ENCODE measurements around the gene LDLRAD4. TPM values are rescaled to one million over a fixed set of nuclear protein-coding genes. Genes with fewer than 3 reads are reported as not detected.

LDLRAD4 gene
- total RNA-seq, 1 donor from 2014 or later = 30.5 TPM

DNA sequence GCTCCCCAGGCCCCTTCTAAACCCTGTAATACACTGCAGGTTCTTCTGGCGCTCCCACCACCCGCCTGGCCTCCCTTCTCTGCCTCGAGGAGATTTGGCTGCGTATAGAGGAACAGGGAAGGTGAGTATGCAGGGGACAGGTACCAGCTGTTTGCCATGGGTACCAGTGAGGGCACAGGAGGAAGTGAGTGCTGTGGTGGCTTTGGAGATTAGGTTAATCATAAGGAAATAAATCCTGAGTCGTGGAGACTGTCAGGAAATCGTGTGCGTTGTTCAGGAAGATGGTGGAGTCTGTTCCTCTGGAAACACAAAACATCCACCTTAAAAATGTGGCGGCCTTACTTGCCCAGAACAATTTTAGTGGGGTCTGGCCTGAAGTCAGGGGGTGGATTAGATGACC lies 277.4 kb downstream of the LDLRAD4 start:
- intact Hi-C loops (cut with micrococcal nuclease) = no loop called here
- no peak for DNase-seq (ENCODE audit: low spot score)
- no peak overlapping the region for H3K4me3 Mint-ChIP-seq (ENCODE audit: low read depth)

DNA sequence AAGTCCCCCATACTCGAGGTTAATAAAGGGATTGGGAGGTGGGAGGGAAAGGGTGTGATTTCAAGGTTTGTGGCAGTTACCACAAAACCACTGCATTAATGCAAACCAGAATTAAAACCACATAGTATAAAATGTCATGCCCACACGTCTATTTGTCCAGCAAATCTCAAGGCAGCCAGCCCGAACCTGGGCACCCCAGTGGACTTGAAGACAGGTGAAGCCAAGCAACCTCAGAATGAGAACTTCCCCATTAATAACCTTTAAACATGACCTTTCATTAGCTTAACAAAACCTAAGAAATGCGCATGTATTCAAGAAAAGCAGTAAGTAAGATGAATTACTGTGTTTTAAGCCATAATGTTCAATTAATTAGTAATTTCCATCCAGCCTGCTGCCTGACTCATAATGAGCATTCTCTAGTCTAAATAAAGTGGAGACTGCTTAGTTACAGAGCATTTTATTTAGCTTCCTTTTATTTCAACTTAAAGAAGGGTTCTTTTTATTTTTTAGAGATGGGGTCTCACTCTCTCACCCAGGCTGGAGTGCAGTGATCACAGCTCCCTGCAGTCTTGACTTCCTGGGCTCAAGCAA lies 278.2 kb downstream of the LDLRAD4 start:
- no peaks in the 10 kb centered on the region for H3K27me3 Mint-ChIP-seq (ENCODE audit: low read depth)

More for the DNA sequence above, 277.4 kb downstream of the LDLRAD4 start:
- Mint-ChIP-seq H3K9me3 (peaks cover 11% of the 10 kb centered on the region), H3K27me3 (ENCODE audit: low read depth) (no peaks in the 10 kb centered on the region), H3K27ac (no peak overlapping the region), H3K36me3 (ENCODE audit: low read depth) (peaks cover 54% of the 10 kb centered on the region), H3K4me1 (ENCODE audit: low read depth) (peaks cover 3% of the 10 kb centered on the region)

DNA sequence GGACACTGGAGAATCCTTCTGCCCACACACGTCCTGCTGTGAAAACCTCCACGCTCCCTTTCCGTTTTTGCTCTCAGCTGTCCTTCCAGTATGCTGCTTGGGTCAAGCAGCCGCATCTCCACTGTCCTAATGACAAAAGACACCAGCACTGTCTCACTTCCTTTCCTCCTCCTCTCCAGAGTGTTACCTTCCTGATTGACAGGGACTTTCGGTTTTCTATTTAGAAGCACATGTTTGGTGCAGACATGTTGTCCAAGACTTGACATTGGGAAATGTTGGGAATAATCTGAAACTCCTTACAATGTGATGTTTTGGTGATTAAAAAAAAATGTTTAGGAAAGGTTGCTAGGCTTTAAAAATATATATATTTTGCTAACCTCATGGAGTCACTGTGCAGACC lies 281.2 kb downstream of the LDLRAD4 start:
- Mint-ChIP-seq H3K4me1 (ENCODE audit: low read depth) (peaks cover 16% of the 10 kb centered on the region), H3K27ac (no peak overlapping the region), H3K9me3 (peaks cover 11% of the 10 kb centered on the region), H3K27me3 (ENCODE audit: low read depth) (no peaks in the 10 kb centered on the region), H3K4me3 (ENCODE audit: low read depth) (no peak overlapping the region), H3K36me3 (ENCODE audit: low read depth) (peaks cover 41% of the 10 kb centered on the region)
- no peak for DNase-seq (ENCODE audit: low spot score)
- intact Hi-C loops (cut with micrococcal nuclease) = loop anchor here (5.0 kb wide), 1 partner anchor 283 kb away; the partner anchor contains the start of gene LDLRAD4

More for the DNA sequence above, 278.2 kb downstream of the LDLRAD4 start:
- Mint-ChIP-seq H3K36me3 (ENCODE audit: low read depth) (peaks cover 51% of the 10 kb centered on the region), H3K9me3 (peaks cover 11% of the 10 kb centered on the region), H3K4me3 (ENCODE audit: low read depth) (no peak overlapping the region), H3K27ac (no peak overlapping the region), H3K4me1 (ENCODE audit: low read depth) (peaks cover 8% of the 10 kb centered on the region)
- no peak for DNase-seq (ENCODE audit: low spot score)
- intact Hi-C loops (cut with micrococcal nuclease) = no loop called here

DNA sequence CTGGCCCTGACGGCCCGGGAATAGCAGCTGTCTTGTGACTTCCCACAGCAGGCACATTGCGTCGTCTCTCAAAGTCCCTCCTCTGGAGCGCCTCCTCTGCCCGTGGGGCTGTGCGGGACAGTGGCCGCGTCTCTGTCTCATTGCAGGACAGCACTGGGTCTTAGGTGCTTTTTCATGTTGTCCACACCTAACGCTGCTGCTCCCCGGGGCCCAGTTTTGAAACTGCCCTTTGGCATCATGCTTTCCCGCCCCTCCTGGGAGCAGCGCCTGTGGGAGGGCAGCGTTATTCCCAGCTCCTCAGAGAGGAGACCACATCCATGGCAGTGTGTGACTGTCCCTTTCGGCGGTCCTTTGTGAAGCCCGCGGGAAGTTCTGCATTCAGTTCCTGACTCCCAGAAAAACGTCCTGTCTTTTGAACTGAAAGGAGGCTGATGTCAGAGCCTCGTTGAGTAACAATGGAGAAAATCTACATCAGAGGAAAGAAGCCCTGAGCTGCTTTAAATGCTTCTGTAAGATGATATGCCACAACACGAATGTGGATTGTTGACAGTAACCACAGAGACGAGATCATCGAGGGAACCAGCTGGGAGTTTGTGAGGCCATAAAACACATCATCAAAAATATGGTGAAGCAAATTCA lies 281.8 kb downstream of the LDLRAD4 start:
- Mint-ChIP-seq H3K9me3 (peaks cover 11% of the 10 kb centered on the region), H3K36me3 (ENCODE audit: low read depth) (peaks cover 40% of the 10 kb centered on the region), H3K4me3 (ENCODE audit: low read depth) (no peak overlapping the region), H3K4me1 (ENCODE audit: low read depth) (peaks cover 16% of the 10 kb centered on the region), H3K27ac (no peak overlapping the region), H3K27me3 (ENCODE audit: low read depth) (no peaks in the 10 kb centered on the region)
- no peak for DNase-seq (ENCODE audit: low spot score)
- intact Hi-C loops (cut with micrococcal nuclease) = loop anchor here (5.0 kb wide), 1 partner anchor 283 kb away; the partner anchor contains the start of gene LDLRAD4

DNA sequence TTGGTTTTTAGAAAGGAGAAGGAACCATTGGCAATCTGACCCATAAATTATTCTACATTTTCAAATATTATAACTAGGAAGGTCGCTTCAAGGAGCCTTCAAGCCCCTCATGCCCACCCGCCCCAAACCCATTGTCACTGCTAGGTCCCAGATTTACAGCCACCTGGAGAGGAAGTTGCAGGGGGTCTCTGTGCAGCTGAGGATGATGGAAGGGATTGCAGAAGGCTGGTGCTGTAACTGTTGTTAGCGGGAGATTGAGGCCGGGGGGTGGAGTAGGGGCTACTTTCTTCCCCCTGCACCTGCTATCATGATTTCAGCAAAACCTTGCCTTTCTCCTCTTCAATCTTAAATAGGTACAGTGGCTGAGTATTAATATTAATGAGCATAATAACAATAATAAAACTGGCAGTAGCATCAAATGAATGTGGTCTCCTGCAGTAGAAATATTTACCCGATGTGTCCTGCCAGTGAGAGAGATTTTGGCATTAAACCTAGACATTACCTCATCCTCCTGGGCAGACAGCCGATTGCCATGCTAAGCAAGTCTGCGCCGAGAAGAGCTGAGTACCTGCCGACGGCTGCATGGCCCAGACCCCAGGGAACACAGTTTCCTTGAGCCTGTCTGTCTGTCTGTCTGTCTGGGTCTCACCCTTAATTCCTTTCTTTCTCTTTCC lies 282.4 kb downstream of the LDLRAD4 start:
- DNase-seq (ENCODE audit: low spot score) = no peak
- intact Hi-C loops (cut with micrococcal nuclease) = loop anchor here (5.0 kb wide), 1 partner anchor 284 kb away; the partner anchor contains the start of gene LDLRAD4
- Mint-ChIP-seq H3K27me3 (ENCODE audit: low read depth) (no peaks in the 10 kb centered on the region), H3K4me1 (ENCODE audit: low read depth) (peaks cover 16% of the 10 kb centered on the region), H3K27ac (no peak overlapping the region), H3K4me3 (ENCODE audit: low read depth) (no peak overlapping the region), H3K36me3 (ENCODE audit: low read depth) (peaks cover 34% of the 10 kb centered on the region), H3K9me3 (peaks cover 11% of the 10 kb centered on the region)

DNA sequence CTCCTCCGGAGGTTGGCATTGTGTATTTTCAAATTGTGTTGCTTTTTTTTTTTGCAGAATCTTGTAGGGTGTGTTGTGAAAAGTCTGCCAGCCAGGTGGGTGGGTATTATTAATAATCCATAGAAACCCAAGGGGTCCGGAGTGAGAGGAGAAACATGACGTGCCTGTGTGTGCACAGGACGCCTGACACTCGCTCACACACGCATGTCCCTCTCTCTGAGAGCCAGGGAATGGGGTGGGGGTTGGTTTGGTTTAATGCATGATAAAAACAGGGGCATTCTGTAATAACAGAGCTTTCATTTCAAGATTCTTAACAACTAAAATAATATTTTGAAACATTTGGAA lies 283.0 kb downstream of the LDLRAD4 start:
- Mint-ChIP-seq H3K27me3 (ENCODE audit: low read depth) (no peaks in the 10 kb centered on the region), H3K4me1 (ENCODE audit: low read depth) (peaks cover 18% of the 10 kb centered on the region), H3K36me3 (ENCODE audit: low read depth) (peaks cover 30% of the 10 kb centered on the region), H3K9me3 (peaks cover 11% of the 10 kb centered on the region), H3K27ac (no peak overlapping the region), H3K4me3 (ENCODE audit: low read depth) (no peak overlapping the region)
- intact Hi-C loops (cut with micrococcal nuclease) = loop anchor here (5.0 kb wide), 1 partner anchor 284 kb away; the partner anchor contains the start of gene LDLRAD4
- DNase-seq (ENCODE audit: low spot score) = no peak

DNA sequence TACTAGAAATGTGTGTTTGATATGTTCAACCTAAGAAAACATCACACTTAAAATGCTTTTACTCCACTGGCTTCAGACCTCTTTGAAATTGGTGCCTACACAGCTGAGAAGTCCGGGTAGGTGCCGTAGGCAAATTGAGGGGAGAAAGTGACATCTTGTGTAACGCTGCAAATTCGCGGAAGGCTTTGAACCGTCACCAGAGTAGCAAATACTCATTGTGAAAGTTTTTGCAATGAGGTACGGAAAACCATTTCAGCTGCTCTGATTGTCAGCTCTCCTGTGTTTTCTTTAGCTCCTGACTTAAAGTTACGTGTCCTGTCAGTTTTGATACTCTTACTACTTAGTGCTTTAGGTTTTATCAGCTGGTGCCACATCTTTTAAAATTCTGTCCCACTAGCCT lies 283.3 kb downstream of the LDLRAD4 start:
- H3K4me3 Mint-ChIP-seq (ENCODE audit: low read depth) = no peak overlapping the region
- peaks cover 18% of the 10 kb centered on the region for H3K4me1 Mint-ChIP-seq (ENCODE audit: low read depth)
- no peaks in the 10 kb centered on the region for H3K27me3 Mint-ChIP-seq (ENCODE audit: low read depth)
- intact Hi-C loops (cut with micrococcal nuclease) = loop anchor here (5.0 kb wide), 1 partner anchor 285 kb away; the partner anchor contains the start of gene LDLRAD4
- peaks cover 11% of the 10 kb centered on the region for H3K9me3 Mint-ChIP-seq
- no peak overlapping the region for H3K27ac Mint-ChIP-seq
- no peak for DNase-seq (ENCODE audit: low spot score)
- peaks cover 30% of the 10 kb centered on the region for H3K36me3 Mint-ChIP-seq (ENCODE audit: low read depth)

DNA sequence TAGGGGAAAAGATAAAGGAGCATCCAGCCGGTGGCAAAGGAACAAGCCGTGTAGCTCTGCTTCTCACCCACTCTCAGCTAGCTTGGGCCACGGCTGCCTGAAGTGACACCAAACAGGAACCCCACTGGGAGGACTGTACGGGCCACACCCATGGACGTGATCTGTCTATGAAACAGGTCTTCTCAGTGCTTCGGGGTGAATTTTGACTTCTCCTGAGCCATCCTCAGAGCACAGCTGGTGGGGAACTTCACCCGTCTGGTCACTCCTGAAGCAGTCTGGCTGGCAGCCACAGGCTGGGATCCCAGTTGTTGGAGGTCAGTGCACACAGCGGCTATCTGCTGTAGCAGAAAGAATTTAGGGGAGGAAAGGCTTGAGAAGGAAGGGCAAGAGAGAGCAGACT lies 284.0 kb downstream of the LDLRAD4 start:
- intact Hi-C loops (cut with micrococcal nuclease) = loop anchor here (5.0 kb wide), 1 partner anchor 285 kb away; the partner anchor contains the start of gene LDLRAD4
- H3K4me3 Mint-ChIP-seq (ENCODE audit: low read depth) = no peak overlapping the region
- H3K27ac Mint-ChIP-seq = no peak overlapping the region
- peaks cover 11% of the 10 kb centered on the region for H3K9me3 Mint-ChIP-seq
- H3K36me3 Mint-ChIP-seq (ENCODE audit: low read depth) = peaks cover 28% of the 10 kb centered on the region
- H3K27me3 Mint-ChIP-seq (ENCODE audit: low read depth) = no peaks in the 10 kb centered on the region
- DNase-seq (ENCODE audit: low spot score) = no peak
- peaks cover 18% of the 10 kb centered on the region for H3K4me1 Mint-ChIP-seq (ENCODE audit: low read depth)

DNA sequence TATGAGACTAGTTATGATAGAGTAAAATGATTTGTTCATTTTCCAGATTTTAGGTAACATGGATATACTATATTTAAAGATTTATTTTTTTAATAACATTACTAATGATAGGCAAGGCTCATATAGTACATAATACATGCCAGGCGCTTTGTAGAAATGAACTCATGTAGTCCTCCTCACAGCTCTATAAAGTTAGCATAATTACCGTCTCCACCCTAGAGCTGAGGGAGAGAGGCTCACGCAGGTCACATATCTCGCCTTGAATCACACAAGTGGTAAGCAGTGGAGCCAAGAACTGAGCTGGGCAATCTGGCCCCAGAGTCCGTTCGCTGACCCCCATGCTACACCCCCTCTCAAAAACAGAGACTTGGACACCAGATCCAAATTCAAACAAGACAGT lies 285.3 kb downstream of the LDLRAD4 start:
- H3K27me3 Mint-ChIP-seq (ENCODE audit: low read depth) = no peaks in the 10 kb centered on the region
- no peak overlapping the region for H3K27ac Mint-ChIP-seq
- H3K4me1 Mint-ChIP-seq (ENCODE audit: low read depth) = peaks cover 18% of the 10 kb centered on the region
- DNase-seq (ENCODE audit: low spot score) = no peak
- intact Hi-C loops (cut with micrococcal nuclease) = loop anchor here (5.0 kb wide), 1 partner anchor 287 kb away; the partner anchor contains the start of gene LDLRAD4
- peaks cover 11% of the 10 kb centered on the region for H3K9me3 Mint-ChIP-seq
- H3K4me3 Mint-ChIP-seq (ENCODE audit: low read depth) = no peak overlapping the region
- H3K36me3 Mint-ChIP-seq (ENCODE audit: low read depth) = peaks cover 23% of the 10 kb centered on the region

DNA sequence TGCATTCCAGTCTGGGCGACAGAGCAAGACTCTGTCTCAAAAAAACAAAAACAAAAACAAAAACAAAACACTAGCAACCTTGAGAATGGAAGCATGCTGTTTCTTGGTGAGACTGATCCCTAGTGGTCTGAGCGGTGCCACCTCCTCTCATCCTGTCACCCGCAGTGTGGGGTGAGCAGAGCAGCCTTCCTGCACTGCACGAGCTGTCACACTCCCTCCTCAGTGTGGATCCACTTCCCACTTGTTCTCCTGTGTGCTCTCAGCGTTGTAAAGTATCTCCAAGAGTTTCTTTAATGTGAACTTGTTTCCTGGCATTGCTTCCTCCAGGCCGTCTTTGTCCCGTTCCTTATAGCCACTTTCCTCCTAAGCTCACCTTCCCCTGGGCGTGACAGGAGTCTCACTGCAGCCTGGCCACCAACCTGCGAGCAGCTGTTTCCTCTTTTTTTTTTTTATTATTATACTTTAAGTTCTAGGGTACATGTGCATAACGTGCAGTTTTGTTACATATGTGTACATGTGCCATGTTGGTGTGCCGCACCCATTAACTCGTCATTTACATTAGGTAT lies 287.3 kb downstream of the LDLRAD4 start:
- DNase-seq (ENCODE audit: low spot score) = no peak
- intact Hi-C loops (cut with micrococcal nuclease) = no loop called here
- Mint-ChIP-seq H3K27ac (no peak overlapping the region), H3K4me3 (ENCODE audit: low read depth) (no peak overlapping the region), H3K9me3 (no peaks in the 10 kb centered on the region), H3K4me1 (ENCODE audit: low read depth) (peaks cover 16% of the 10 kb centered on the region), H3K27me3 (ENCODE audit: low read depth) (no peaks in the 10 kb centered on the region), H3K36me3 (ENCODE audit: low read depth) (peaks cover 17% of the 10 kb centered on the region)

DNA sequence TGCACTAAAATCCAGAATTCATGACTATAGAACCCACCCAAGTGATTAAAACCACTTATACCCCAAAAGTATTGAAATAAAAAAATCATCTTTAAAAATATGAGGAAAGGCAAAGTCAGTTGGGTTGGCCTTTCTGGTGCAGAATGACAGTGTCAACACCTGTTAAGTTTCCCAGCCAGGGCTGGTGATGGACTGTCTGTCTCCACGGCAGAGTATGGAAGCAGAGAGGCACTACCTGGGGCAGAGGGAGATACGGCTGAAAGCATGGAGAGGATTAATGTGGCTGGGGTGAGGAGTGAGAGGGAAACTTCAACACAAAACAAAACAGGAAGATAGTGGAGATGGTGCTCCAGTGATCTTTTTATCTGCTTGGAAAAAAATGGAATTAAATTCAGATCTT lies 292.0 kb downstream of the LDLRAD4 start:
- intact Hi-C loops (cut with micrococcal nuclease) = no loop called here
- H3K27ac Mint-ChIP-seq = no peak overlapping the region
- H3K4me3 Mint-ChIP-seq (ENCODE audit: low read depth) = no peak overlapping the region
- no peak for DNase-seq (ENCODE audit: low spot score)
- H3K9me3 Mint-ChIP-seq = no peaks in the 10 kb centered on the region
- no peaks in the 10 kb centered on the region for H3K27me3 Mint-ChIP-seq (ENCODE audit: low read depth)
- H3K4me1 Mint-ChIP-seq (ENCODE audit: low read depth) = peaks cover 17% of the 10 kb centered on the region
- H3K36me3 Mint-ChIP-seq (ENCODE audit: low read depth) = peaks cover 29% of the 10 kb centered on the region

DNA sequence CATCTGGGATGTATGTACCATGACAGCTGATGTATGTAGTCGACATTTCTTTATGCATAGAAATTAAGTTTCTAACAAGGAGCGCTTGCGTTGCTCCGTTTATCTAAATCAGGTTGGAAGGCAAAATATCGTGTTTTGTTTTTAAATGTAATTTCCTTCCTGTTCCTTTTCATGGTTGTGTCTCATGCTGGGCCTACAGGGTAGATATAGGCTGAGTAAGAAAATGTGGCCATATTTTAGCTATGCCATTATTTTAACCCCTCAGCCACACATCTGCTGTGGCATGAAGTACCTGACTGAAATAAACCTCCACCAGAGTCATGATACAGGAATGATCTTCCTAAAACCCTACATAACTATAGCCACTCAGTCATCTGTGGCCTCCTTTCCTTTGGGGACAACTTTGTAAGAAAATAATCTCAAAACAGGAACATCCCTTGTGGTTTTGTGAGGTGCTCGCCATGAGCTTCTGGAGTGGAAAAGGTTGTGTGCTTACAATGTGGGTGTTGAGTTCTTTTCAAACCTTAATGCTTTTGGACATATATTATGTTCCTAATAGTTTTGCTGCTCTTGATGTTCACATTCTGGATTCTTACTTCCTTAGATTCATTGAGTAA lies 293.5 kb downstream of the LDLRAD4 start:
- Mint-ChIP-seq H3K36me3 (ENCODE audit: low read depth) (peaks cover 31% of the 10 kb centered on the region), H3K27ac (no peak overlapping the region), H3K27me3 (ENCODE audit: low read depth) (no peaks in the 10 kb centered on the region), H3K4me3 (ENCODE audit: low read depth) (no peak overlapping the region), H3K4me1 (ENCODE audit: low read depth) (peaks cover 16% of the 10 kb centered on the region), H3K9me3 (no peaks in the 10 kb centered on the region)
- DNase-seq (ENCODE audit: low spot score) = no peak
- intact Hi-C loops (cut with micrococcal nuclease) = no loop called here
